ENCODE results near the gene KRT76. TPM values are rescaled to one million over a fixed set of nuclear protein-coding genes. Genes with fewer than 3 reads are reported as not detected.
"Not testable (repeated sequence)": the region's sequence is repeated elsewhere in the genome, so short reads cannot be mapped to it uniquely, and the experiment has no call there.

KRT76 gene
- polyA plus RNA-seq, 4 donors, result not detected

GRCh38 chr12:52798671-52799504 lies 21.7 kb upstream of the KRT76 start:
- no peak for DNase-seq (ENCODE audit: low read depth in 4 of 4, low spot score in 2 of 4)

- DNase-seq (ENCODE audit: low read depth in 4 of 4, low spot score in 2 of 4), result no peak
These were observed 21.0 kb upstream of the KRT76 start for GRCh38 chr12:52798003-52798670.

- no peak for DNase-seq (ENCODE audit: low read depth in 4 of 4, low spot score in 2 of 4)
These were observed 20.4 kb upstream of the KRT76 start for GRCh38 chr12:52797529-52797894.

- no peak for DNase-seq (ENCODE audit: low read depth in 4 of 4, low spot score in 2 of 4)
These were observed 19.8 kb upstream of the KRT76 start for GRCh38 chr12:52796839-52797528.

GRCh38 chr12:52796429-52796794 lies 19.3 kb upstream of the KRT76 start:
- no peak for DNase-seq (ENCODE audit: low read depth in 4 of 4, low spot score in 2 of 4)

- no peak for DNase-seq (ENCODE audit: low read depth in 4 of 4, low spot score in 2 of 4)
These were observed 18.7 kb upstream of the KRT76 start, which contains the start of gene KRT3 for GRCh38 chr12:52795694-52796428. KRT3 (minus strand) TSS chr12:52796117; CDS start chr12:52796042, 75 bp downstream.

- DNase-seq (ENCODE audit: low read depth in 4 of 4, low spot score in 2 of 4), result not testable (repeated sequence)
These were observed 18.2 kb upstream of the KRT76 start for GRCh38 chr12:52795332-52795674.

GRCh38 chr12:52794479-52795331 lies 17.6 kb upstream of the KRT76 start:
- DNase-seq (ENCODE audit: low read depth in 4 of 4, low spot score in 2 of 4), result no peak

GRCh38 chr12:52792185-52793029 lies 15.3 kb upstream of the KRT76 start:
- no peak for DNase-seq (ENCODE audit: low read depth in 4 of 4, low spot score in 2 of 4)

GRCh38 chr12:52791271-52792184 lies 14.4 kb upstream of the KRT76 start:
- no peak for DNase-seq (ENCODE audit: low read depth in 4 of 4, low spot score in 2 of 4)

- no peak for DNase-seq (ENCODE audit: low read depth in 4 of 4, low spot score in 2 of 4)
These were observed 13.5 kb upstream of the KRT76 start for GRCh38 chr12:52790427-52791270.

- peak in 2 of 4 donors; percentile 1 to 13 for DNase-seq (ENCODE audit: low read depth in 4 of 4, low spot score in 2 of 4)
These were observed 12.7 kb upstream of the KRT76 start for GRCh38 chr12:52789637-52790426.

- no peak for DNase-seq (ENCODE audit: low read depth in 4 of 4, low spot score in 2 of 4)
These were observed 11.9 kb upstream of the KRT76 start for GRCh38 chr12:52788876-52789636.

GRCh38 chr12:52788192-52788875 lies 11.2 kb upstream of the KRT76 start:
- no peak for DNase-seq (ENCODE audit: low read depth in 4 of 4, low spot score in 2 of 4)
